IPS-NIHi7 (cell line): Measurements from ENCODE around the gene OPN1MW3.
"Not testable (repeated sequence)": the region's sequence is repeated elsewhere in the genome, so short reads cannot be mapped to it uniquely, and the experiment has no call there.

ENCODE experiments used
- DNase-seq: peaks from one replicate; pipeline ENCODE4 v3.0.0; 2012; ENCODE audit warnings: mixed read lengths; ENCODE audit errors: extremely low spot score

Gene OPN1MW3

DNA sequence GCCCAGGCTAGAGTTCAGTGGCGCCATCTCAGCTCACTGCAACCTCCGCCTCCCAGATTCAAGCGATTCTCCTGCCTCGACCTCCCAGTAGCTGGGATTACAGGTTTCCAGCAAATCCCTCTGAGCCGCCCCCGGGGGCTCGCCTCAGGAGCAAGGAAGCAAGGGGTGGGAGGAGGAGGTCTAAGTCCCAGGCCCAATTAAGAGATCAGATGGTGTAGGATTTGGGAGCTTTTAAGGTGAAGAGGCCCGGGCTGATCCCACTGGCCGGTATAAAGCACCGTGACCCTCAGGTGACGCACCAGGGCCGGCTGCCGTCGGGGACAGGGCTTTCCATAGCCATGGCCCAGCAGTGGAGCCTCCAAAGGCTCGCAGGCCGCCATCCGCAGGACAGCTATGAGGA is at the start of gene OPN1MW3:
OPN1MW3 (plus strand) TSS at position 301 of the 400 bp plus-strand sequence; CDS start at position 339, 38 bp downstream.
- DNase-seq = not testable (repeated sequence)

GRCh38 chrX:154209670-154210418 is 47.5 kb upstream of the OPN1MW3 start:
- DNase-seq = not testable (repeated sequence)

DNA sequence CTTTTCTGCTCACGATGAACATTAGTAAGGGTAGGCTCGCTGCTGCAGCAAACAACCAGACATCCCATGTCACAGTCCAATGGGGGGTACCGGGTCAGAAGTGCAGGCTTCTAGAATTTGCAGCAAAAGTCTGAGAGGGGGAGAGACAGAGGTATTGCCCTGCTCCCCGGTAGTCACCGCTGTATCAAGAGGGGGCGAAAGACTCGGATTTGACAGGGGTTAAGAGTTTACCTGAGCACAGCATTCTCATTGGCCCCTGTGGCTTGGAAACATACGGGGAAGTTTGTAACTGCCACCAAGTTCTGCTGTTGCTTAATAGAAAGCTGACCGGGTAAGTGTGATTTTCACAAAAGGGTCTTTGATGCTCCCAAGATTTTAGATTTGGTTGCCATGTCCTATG is 46.3 kb upstream of the OPN1MW3 start:
- DNase-seq = not testable (repeated sequence)

DNA sequence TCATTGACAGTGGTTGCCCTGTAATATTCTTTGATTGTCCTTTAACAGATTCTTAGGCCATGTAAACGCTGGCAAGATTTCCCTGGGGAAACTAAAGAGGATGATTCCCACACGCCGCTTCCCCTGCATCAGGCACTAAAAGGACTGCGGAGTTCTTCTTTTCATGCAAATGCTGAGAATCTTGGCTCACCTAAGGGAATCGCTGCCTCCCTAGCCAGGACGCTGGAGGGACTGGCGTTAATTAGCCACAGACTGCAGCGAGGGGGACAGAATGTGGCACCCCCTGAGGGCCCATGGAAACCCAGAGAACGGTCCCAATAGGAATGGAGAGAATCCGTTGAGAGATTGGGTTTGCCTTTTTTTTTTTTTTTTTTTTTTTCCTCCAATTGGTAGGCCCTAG is 45.9 kb upstream of the OPN1MW3 start:
- not testable (repeated sequence) for DNase-seq

- not testable (repeated sequence) for DNase-seq
These were observed 37.9 kb upstream of the OPN1MW3 start, which contains the start of gene OPN1MW2 for GRCh38 chrX:154219456-154219855. Gene OPN1MW2, plus strand, starts transcription at chrX:154219756. Its CDS starts 60 bp downstream, at chrX:154219816.

- not testable (repeated sequence) for DNase-seq
These were observed 32.1 kb upstream of the OPN1MW3 start for GRCh38 chrX:154225292-154225691.

DNA sequence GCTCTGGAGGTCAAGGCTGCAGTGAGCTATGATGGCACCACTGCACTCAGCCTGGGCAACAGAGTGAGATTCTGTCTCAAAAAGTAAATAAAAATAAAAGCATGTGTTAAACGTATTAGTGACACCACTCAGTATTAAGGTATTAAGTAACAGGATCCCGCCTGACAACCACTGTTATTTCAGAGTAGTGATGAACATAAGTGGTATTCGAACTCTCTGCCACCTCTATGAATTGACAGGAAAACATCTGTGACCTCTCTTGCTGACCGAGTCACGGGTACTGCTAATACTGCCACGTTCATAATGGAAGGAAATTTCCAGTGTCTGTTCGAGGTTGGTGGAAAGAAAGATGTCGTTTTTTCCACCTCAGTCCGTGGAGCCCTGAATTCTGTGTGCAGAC is 30.7 kb upstream of the OPN1MW3 start:
- not testable (repeated sequence) for DNase-seq

GRCh38 chrX:154231443-154231842 is 25.9 kb upstream of the OPN1MW3 start:
- not testable (repeated sequence) for DNase-seq

GRCh38 chrX:154233620-154234019 is 23.8 kb upstream of the OPN1MW3 start:
- DNase-seq = not testable (repeated sequence)

- not testable (repeated sequence) for DNase-seq
These were observed 18.3 kb upstream of the OPN1MW3 start for GRCh38 chrX:154238939-154239559.

DNA sequence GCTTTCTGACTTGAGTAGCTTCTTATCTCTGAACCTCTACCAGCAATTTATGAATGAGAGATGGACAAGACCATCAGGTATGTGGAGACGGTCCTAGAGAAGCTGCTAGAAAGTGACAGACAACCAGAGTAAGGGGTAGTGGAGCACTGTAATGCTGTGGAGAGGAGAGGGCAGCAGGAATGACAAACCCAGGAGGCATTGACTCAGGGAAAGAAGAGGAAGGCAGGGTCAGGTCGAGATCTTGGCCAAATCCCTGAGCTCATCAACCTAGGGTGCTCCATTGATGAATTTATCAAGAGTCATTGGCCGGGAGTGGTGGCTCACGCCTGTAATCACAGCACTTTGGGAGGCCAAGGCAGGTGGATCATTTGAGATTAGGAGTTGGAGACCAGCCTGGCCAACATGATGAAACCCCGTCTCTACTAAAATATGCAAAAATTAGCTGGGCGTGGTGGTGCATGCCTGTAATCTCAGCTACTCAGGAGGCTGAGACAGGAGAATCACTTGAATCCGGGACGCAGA is 17.3 kb upstream of the OPN1MW3 start:
- not testable (repeated sequence) for DNase-seq

GRCh38 chrX:154247377-154248045 is 9.9 kb upstream of the OPN1MW3 start:
- DNase-seq = not testable (repeated sequence)

DNA sequence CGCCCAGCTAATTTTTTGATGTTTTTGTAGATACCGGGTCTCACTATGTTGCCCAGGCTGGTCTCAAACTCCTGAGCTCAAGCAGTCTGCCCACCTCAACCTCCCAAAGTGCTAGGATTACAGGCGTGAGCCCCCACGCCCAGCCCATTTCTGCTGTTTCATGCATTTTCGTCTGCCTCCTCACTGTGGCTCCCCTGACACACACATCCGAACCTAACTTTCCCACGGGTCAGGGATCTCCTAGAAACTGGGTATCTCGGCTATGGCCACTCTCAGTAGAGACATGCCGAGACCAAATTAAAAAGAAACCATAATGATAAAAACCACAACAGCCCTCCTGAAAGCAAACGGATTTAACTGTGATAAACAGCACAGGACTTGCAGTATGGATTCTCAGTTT is 9.3 kb upstream of the OPN1MW3 start:
- not testable (repeated sequence) for DNase-seq

DNA sequence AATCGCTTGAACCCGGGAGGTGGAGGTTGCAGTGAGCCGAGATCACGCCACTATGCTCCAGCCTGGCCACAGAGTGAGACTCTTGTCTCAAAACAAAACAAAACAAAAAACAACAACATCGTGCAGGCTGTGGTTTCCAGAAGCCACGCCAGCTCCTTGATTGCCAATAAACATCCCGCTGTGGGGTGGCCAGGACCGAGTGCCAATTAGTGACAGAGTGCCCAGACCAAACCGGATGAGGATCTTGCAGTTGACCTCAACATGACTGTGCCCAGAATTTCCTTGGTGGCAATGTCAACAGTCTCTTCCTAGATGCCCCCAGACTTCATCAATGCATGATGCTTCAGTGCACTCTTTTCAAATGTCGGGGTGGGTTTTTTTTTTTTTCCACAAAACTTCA is 1.3 kb downstream of the OPN1MW3 start:
- not testable (repeated sequence) for DNase-seq

DNA sequence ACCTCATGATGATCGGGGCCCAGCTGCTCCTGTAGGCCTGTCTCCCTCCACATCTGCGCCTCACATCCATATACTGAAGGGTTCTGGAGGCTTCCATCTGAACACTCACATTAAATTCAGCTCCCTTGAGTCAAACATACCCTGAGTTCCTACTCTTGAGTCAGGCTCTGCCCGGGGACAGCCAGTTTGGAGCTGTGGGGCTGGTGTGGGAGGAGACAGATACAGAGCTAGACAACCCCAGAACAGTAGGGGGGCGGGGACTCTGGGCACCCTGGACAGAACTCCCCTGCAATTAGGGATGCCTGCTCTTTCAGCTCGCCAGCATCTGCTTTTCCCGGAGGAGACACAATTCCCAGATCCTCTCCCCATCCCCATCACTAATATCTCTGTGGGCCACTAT is 5.7 kb downstream of the OPN1MW3 start:
- DNase-seq = not testable (repeated sequence)

DNA sequence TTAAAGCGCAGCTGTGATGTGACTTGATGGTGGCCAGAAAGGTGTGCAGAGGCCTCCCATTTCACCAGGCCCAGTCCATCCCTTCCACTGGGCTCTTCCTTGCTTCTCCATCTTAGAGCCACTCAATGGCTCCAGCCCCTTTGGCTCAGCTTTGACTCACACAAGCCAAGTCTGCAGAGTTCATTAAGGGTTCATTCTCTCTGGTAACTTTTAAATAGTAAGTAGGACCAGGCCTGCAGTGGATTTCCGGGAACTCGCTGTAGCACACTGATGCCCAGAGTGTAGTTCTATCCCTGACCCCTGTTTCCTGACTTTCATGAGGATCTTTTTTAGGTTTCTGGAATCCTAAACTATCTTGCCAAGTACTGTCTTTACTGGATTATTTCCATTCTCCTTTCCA is 11.9 kb downstream of the OPN1MW3 start:
- DNase-seq = not testable (repeated sequence)

GRCh38 chrX:154284489-154285338 is 27.3 kb downstream of the OPN1MW3 start:
- not testable (repeated sequence) for DNase-seq

DNA sequence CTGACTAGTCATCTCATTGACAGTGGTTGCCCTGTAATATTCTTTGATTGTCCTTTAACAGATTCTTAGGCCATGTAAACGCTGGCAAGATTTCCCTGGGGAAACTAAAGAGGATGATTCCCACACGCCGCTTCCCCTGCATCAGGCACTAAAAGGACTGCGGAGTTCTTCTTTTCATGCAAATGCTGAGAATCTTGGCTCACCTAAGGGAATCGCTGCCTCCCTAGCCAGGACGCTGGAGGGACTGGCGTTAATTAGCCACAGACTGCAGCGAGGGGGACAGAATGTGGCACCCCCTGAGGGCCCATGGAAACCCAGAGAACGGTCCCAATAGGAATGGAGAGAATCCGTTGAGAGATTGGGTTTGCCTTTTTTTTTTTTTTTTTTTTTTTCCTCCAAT is 29.0 kb downstream of the OPN1MW3 start:
- not testable (repeated sequence) for DNase-seq

- DNase-seq = no peak
These were observed 37.6 kb downstream of the OPN1MW3 start, which contains the start of gene TEX28 for GRCh38 chrX:154294791-154295574. Gene TEX28, minus strand, starts transcription at chrX:154295124. Its CDS starts 3,007 bp downstream, at chrX:154292117.

- DNase-seq = no peak
These were observed 38.4 kb downstream of the OPN1MW3 start, which contains the start of gene TKTL1 for GRCh38 chrX:154295664-154296310. Gene TKTL1, plus strand, starts transcription at chrX:154295795. Its CDS starts 65 bp downstream, at chrX:154295860.
